SIG-M5 treated with dmso at 0.1 percent for 504 hours (cell line): ENCODE data around the gene HILPDA.
"Not testable (repeated sequence)": the region's sequence is repeated elsewhere in the genome, so short reads cannot be mapped to it uniquely, and the experiment has no call there.

ENCODE experiments used
- DNase-seq: peaks from one replicate; lab custom pipeline; 2025; ENCODE audit not compliant: unreplicated experiment; lab: John Stamatoyannopoulos, UW

HILPDA gene

GRCh38 chr7:128431221-128431620, 24.5 kb upstream of the HILPDA start:
- DNase-seq, result no peak

DNA sequence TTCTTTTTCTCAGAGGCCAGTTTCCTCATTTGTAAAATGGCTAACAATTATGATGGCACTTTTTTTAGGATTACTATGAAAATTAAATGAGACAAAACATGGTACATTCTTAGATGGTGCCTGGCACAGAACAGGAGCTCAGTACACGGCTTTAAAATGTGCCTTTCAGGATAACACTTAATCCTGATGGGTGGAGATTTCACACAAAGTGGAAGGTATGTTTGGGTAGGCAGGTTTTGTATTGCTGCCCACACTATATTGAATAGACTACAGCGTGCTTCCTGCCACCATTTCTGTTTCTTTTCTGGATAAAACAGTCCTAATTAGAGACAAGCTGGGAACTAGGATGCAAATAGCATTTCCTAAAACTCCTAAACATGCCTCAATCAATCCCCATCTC, 23.9 kb upstream of the HILPDA start:
- DNase-seq, result no peak

DNA sequence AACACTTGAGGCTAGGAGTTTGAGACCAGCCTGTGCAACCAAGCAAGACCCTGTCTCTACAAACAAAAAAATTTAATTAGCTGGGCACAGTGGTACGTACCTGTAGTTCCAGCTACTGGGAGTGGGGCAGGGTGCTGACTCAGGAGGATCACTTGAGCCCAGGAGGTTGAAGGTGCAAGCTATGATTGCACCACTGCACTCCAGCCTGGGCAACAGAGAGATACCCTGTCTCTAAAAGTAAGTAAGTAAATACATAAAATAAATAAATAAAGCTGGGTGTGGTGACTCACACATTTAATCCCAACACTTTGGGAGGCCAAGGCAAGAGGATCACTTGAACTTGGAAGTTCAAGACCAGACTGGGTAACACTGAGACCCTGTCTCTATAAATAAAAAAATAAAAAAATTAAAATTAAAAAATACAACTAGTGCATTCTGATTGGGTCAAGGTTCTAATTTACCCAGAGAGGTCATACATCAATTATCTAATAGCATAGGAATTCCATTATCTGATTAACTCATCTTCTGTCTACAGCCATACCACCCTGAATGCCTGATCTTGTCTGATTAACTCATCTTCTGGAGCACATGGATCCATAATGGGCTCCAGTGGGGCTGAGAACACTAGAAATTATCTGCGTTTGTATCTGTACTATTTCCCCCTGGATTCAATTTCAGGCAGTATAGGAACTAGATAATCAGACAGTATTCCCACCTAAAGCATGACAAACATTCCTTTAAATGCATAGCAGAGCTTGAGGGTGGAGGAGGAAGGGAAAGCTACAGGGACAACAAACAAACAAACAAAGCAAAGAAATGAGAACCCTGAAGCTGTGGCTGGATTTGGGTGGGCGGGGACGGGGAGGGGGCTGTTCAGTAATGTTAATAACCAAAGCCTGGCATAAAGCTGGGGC, 21.0 kb upstream of the HILPDA start:
- no peak for DNase-seq

DNA sequence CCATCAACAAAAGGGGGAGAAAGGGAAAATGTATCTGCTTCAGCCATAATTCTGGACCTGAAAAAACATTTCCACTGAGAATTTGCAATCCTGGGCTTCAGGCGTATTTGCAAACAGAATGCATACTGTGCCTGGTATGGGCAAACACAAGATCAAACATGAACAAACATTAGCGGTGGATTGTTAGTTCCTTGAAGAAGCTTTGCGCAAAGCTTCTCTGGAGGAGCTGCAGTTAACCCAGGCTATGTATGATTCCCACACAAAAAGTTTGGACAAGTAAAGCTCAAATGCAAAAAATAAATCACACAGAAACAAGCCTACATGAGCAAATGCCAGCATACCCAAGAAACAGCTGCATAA, 20.4 kb upstream of the HILPDA start:
- peak; percentile 30 for DNase-seq

GRCh38 chr7:128437426-128438332, 18.0 kb upstream of the HILPDA start:
- peak; percentile 97 for DNase-seq

DNA sequence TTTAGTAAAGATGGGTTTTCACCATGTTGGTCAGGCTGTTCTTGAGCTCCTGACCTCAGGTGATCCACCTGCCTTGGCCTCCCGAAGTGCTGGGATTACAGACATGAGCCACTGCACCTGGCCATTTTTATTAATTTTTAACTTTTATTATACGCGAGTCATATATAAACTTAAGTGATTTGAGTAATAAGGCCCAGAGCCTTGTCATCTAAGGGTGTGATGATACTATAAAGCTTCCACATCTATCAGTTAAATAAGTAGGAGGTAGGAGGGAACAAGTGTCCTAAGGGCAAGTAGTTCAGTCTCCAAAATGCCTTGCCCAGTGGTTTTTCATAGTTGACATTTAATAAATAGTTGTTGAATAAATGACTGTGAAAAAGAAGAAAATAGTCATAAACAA, 13.3 kb upstream of the HILPDA start:
- no peak for DNase-seq

GRCh38 chr7:128443831-128444600, 11.7 kb upstream of the HILPDA start:
- peak; percentile 37 for DNase-seq

DNA sequence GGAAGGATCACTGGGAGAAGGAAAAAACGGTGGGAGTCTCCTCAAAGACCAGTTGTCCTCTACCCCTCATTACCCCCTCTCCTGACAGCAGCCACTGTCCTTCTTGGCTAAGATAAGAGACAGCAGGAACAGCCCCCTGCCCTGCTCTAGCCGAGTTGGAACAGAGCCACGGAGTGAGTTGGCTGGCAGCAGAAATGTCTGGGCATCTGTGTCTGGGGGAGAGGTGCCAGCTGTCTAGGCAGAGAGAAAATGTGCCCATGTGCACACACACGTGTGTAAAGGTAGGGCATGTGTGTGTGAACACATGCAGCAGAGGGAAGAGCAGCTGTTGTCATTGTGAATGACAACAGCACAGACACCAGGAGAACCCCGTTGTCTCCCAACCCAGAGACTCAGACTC, 9.4 kb upstream of the HILPDA start:
- DNase-seq, result no peak

- no peak for DNase-seq
Measured at GRCh38 chr7:128447941-128448564, 7.6 kb upstream of the HILPDA start.

- no peak for DNase-seq
Measured at GRCh38 chr7:128448751-128449302, 6.9 kb upstream of the HILPDA start.

GRCh38 chr7:128450409-128450808, 5.3 kb upstream of the HILPDA start:
- DNase-seq, result peak; percentile 84

DNA sequence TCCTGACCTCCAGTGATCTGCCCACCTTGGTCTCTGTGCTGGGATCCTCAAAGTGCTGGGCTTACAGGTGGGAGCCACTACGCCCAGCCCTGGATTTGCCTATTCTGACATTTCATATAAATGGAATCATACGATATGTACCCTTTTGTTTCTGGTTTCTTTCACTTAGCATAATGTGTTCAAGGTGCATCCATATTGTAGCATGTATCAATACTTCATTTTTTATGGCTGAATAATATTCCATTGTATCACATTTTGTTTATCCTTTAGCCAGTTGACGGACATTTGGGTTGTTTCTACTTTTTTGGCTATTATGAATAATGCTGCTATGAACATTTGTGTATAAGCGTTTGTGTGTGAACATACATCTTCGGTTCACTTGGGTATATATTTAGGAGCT, 4.8 kb upstream of the HILPDA start:
- DNase-seq, result no peak

DNA sequence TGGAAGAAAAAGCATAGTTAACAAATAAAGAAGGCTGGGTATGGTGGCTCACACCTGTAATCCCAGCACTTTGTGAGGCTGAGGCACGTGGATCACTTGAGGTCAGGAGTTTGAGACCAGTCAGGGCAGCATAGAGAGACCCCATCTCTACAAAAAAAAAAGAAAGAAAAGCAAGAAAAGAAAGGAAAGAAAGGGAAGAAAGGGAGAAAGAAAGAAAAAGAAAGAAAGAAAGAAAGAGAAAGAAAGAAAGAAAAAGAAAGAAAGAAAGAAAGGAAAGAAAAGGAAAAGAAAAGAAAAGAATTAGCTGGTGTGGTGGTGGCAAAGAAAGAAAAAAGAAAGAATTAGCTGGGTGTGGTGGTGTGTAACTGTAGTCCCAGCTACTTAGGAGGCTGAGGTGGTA, 3.1 kb upstream of the HILPDA start:
- no peak for DNase-seq

GRCh38 chr7:128453836-128454804, 1.6 kb upstream of the HILPDA start:
- no peak for DNase-seq

GRCh38 chr7:128454808-128455542, 703 bp upstream of the HILPDA start:
- DNase-seq, result no peak

- peak; percentile 33 for DNase-seq
Measured at GRCh38 chr7:128456255-128456725, 612 bp downstream of the HILPDA start.

GRCh38 chr7:128457385-128457784, 1.7 kb downstream of the HILPDA start:
- not testable (repeated sequence) for DNase-seq

GRCh38 chr7:128458956-128459355, 3.3 kb downstream of the HILPDA start:
- no peak for DNase-seq
